Measurements from ENCODE around the gene NUP98.

DNA sequence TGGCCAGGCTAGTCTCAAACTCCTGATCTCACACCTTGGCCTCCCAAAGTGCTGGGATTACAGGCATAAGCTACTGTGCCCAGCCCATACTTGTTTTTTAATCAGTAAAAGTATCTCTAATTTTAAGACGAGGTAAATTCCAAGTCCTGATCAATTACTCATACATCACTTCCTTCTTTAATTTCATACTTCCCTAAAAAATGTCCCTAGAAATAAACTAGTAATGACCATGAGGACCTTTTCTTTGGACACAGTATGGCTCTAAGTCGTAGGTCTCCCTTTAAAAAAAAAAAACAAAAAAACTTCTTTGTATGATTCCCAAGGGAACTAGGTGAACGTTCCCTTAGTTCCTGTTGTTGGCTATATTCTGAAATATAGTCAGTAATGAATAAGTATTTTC lies 29.8 kb downstream of the NUP98 start:
- no peak for TF ChIP-seq YY1 (IDR thresholded peaks at IDR 0.05)
- no peak for TF ChIP-seq RAD21 (IDR thresholded peaks at IDR 0.05)
- TF ChIP-seq, protein P1, sequence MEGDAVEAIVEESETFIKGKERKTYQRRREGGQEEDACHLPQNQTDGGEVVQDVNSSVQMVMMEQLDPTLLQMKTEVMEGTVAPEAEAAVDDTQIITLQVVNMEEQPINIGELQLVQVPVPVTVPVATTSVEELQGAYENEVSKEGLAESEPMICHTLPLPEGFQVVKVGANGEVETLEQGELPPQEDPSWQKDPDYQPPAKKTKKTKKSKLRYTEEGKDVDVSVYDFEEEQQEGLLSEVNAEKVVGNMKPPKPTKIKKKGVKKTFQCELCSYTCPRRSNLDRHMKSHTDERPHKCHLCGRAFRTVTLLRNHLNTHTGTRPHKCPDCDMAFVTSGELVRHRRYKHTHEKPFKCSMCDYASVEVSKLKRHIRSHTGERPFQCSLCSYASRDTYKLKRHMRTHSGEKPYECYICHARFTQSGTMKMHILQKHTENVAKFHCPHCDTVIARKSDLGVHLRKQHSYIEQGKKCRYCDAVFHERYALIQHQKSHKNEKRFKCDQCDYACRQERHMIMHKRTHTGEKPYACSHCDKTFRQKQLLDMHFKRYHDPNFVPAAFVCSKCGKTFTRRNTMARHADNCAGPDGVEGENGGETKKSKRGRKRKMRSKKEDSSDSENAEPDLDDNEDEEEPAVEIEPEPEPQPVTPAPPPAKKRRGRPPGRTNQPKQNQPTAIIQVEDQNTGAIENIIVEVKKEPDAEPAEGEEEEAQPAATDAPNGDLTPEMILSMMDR (IDR thresholded peaks at IDR 0.05; ENCODE audit: low read depth, low read length, missing input control) = no peak
- no peak for TF ChIP-seq FOXA1 (IDR thresholded peaks at IDR 0.05)
- TF ChIP-seq, protein P2, sequence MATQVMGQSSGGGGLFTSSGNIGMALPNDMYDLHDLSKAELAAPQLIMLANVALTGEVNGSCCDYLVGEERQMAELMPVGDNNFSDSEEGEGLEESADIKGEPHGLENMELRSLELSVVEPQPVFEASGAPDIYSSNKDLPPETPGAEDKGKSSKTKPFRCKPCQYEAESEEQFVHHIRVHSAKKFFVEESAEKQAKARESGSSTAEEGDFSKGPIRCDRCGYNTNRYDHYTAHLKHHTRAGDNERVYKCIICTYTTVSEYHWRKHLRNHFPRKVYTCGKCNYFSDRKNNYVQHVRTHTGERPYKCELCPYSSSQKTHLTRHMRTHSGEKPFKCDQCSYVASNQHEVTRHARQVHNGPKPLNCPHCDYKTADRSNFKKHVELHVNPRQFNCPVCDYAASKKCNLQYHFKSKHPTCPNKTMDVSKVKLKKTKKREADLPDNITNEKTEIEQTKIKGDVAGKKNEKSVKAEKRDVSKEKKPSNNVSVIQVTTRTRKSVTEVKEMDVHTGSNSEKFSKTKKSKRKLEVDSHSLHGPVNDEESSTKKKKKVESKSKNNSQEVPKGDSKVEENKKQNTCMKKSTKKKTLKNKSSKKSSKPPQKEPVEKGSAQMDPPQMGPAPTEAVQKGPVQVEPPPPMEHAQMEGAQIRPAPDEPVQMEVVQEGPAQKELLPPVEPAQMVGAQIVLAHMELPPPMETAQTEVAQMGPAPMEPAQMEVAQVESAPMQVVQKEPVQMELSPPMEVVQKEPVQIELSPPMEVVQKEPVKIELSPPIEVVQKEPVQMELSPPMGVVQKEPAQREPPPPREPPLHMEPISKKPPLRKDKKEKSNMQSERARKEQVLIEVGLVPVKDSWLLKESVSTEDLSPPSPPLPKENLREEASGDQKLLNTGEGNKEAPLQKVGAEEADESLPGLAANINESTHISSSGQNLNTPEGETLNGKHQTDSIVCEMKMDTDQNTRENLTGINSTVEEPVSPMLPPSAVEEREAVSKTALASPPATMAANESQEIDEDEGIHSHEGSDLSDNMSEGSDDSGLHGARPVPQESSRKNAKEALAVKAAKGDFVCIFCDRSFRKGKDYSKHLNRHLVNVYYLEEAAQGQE (IDR thresholded peaks at IDR 0.05) = no peak
- TF ChIP-seq, protein P3, sequence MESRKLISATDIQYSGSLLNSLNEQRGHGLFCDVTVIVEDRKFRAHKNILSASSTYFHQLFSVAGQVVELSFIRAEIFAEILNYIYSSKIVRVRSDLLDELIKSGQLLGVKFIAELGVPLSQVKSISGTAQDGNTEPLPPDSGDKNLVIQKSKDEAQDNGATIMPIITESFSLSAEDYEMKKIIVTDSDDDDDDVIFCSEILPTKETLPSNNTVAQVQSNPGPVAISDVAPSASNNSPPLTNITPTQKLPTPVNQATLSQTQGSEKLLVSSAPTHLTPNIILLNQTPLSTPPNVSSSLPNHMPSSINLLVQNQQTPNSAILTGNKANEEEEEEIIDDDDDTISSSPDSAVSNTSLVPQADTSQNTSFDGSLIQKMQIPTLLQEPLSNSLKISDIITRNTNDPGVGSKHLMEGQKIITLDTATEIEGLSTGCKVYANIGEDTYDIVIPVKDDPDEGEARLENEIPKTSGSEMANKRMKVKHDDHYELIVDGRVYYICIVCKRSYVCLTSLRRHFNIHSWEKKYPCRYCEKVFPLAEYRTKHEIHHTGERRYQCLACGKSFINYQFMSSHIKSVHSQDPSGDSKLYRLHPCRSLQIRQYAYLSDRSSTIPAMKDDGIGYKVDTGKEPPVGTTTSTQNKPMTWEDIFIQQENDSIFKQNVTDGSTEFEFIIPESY (IDR thresholded peaks at IDR 0.05) = no peak
- no peak for TF ChIP-seq TAF1 (conservative IDR thresholded peaks at IDR 0.05)
- TF ChIP-seq, protein P4, sequence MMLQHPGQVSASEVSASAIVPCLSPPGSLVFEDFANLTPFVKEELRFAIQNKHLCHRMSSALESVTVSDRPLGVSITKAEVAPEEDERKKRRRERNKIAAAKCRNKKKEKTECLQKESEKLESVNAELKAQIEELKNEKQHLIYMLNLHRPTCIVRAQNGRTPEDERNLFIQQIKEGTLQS (IDR thresholded peaks at IDR 0.05) = no peak
- no peak for TF ChIP-seq JUND (IDR thresholded peaks at IDR 0.05)
- no peak for TF ChIP-seq GABPA (IDR thresholded peaks at IDR 0.05 in 1 of 2, conservative IDR thresholded peaks at IDR 0.05 in 1 of 2)
- no peak for TF ChIP-seq HNF4A (conservative IDR thresholded peaks at IDR 0.05)
